ENCODE data around the gene GMEB1. TPM values are rescaled to one million over a fixed set of nuclear protein-coding genes. Genes with fewer than 3 reads are reported as not detected.
"Not testable (repeated sequence)": the region's sequence is repeated elsewhere in the genome, so short reads cannot be mapped to it uniquely, and the experiment has no call there.

The GMEB1 gene, protein sequence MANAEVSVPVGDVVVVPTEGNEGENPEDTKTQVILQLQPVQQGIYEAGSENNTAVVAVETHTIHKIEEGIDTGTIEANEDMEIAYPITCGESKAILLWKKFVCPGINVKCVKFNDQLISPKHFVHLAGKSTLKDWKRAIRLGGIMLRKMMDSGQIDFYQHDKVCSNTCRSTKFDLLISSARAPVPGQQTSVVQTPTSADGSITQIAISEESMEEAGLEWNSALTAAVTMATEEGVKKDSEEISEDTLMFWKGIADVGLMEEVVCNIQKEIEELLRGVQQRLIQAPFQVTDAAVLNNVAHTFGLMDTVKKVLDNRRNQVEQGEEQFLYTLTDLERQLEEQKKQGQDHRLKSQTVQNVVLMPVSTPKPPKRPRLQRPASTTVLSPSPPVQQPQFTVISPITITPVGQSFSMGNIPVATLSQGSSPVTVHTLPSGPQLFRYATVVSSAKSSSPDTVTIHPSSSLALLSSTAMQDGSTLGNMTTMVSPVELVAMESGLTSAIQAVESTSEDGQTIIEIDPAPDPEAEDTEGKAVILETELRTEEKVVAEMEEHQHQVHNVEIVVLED
- 10 to 100 TPM; 13.4 to 29.2 (median 15.3) TPM for polyA plus RNA-seq

DNA sequence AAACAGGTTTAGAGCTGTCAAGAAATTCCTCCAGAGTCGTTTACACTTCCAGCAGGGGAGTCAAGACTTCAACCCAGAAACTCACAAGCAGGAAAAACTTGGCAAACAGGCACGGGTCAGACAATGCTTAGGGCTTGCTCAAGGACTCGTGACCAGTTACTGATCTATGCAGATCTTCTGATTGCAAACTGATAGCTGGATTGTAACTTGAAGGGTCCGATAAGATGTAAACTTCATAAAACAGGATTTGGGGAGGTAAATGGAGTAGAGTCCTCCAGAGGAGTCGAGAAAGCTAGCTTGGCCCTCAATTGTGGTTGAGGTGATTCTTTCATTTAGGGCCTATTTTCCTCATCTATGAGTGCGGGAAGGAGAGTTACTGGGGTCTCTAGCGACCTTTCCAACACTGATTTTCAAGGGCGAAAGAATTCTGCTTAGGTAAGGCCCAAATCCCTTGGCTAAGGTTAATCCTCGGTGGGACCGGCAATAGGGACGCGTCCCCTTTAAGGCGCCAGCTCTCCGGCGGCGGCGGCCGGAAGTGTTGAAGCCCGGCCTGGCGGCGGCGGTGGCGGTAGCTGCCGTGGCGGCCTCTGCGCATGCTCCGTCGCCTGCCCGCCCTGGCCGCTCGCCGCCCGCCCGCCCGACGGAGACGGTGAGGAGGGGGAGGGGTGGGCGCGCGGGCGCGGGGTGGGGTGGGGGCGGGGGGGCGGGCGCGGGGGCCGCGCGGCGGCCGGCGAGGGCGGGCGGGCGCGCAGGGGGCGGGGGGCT lies at the start of gene GMEB1:
Gene GMEB1, plus strand, starts transcription at position 594 of the 765 bp plus-strand sequence. CDS start 14,829 bp downstream, outside the sequence.
- Mint-ChIP-seq H3K27ac (peak within 1 kb of the TSS; percentile 98 to 99 (median 99)), H3K4me3 (peak within 1 kb of the TSS; percentile 92 to 100 (median 94)), H3K36me3 (no peaks in the 10 kb centered on the region), H3K9me3 (no peaks in the 10 kb centered on the region), H3K4me1 (peaks cover 20 to 22% of the 10 kb centered on the region in 2 donors), H3K27me3 (ENCODE audit: low read depth in 3 of 3) (peaks cover 7 to 16% (median 13%) of the 10 kb centered on the region in 3 donors)
- DNase-seq: peak; percentile 85 to 88 (median 87)

DNA sequence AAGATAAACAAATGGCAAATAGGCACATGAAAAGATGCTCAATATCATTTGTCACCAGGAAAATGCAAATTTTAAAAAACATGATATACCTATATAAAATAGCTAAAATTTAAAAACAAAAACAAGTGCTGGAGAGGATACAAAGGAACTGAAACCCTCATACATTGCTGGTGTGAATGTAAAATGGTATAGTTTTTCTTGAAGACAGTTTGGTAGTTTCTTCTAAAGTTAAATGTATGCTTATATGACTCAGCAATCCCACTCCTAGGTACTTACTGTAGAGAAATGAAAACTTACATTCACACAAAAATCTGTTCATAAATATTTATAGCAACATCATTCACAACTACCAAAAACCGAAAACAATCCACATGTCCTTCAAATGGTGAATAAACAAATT lies 36.9 kb upstream of the GMEB1 start:
- DNase-seq: no peak
- Mint-ChIP-seq H3K4me3 (no peak overlapping the region), H3K4me1 (peaks cover 9 to 18% of the 10 kb centered on the region in 2 donors), H3K27ac (no peak overlapping the region), H3K9me3 (no peaks in the 10 kb centered on the region), H3K27me3 (ENCODE audit: low read depth in 3 of 3) (peaks cover 0 to 2% (median 0%) of the 10 kb centered on the region in 3 donors), H3K36me3 (no peaks in the 10 kb centered on the region)

DNA sequence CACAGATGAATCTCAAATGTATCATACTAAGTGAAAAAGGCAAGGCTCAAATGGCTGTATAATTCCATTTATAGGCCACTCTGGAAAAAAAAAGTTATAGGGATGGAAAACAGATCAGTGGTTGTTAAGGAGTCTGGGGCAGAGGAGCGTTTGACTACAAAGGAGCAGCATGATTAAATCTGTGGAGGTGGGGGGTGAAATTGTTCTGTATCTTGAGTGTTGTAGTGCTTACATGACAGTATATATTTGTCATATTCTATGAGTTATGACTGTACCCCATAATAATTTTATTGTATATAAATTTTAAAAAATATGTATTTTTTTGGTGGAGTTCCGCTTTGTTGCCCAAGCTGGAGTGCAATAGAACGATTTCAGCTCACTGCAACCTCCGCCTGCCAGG lies 36.0 kb upstream of the GMEB1 start:
- Mint-ChIP-seq H3K27me3 (ENCODE audit: low read depth in 3 of 3) (peaks cover 0 to 2% (median 0%) of the 10 kb centered on the region in 3 donors), H3K9me3 (no peaks in the 10 kb centered on the region), H3K4me1 (peaks cover 9 to 18% of the 10 kb centered on the region in 2 donors), H3K27ac (peak overlapping the region in 2 of 6 donors; percentile 27 to 50), H3K4me3 (no peak overlapping the region), H3K36me3 (no peaks in the 10 kb centered on the region)
- DNase-seq: no peak

DNA sequence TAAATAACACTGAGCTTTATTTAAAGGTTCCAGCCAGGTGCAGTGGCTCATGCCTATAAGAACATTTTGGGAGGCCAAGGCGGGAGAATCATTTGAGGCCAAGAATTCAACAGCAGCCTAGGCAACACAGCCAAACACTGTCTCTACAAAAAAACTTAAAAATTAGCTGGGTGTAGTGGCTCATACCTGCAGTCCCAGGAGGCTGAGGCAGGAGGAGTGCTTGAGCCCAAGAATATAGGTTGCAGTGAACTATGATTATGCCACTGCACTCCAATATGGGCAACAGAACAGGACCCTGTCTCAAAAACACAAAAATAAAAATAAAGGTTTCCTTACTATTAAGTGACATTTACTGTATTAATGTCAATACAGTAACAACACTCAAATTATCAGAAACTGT lies 27.8 kb upstream of the GMEB1 start:
- H3K27me3 Mint-ChIP-seq (ENCODE audit: low read depth in 3 of 3): peaks cover 2 to 21% (median 11%) of the 10 kb centered on the region in 3 donors
- H3K4me1 Mint-ChIP-seq: peaks cover 52 to 56% of the 10 kb centered on the region in 2 donors
- H3K9me3 Mint-ChIP-seq: no peaks in the 10 kb centered on the region
- H3K36me3 Mint-ChIP-seq: no peaks in the 10 kb centered on the region
- H3K4me3 Mint-ChIP-seq: peak overlapping the region; percentile 36 to 99 (median 55)
- DNase-seq: no peak
- peak overlapping the region in 1 of 6 donors; percentile 35 for H3K27ac Mint-ChIP-seq

DNA sequence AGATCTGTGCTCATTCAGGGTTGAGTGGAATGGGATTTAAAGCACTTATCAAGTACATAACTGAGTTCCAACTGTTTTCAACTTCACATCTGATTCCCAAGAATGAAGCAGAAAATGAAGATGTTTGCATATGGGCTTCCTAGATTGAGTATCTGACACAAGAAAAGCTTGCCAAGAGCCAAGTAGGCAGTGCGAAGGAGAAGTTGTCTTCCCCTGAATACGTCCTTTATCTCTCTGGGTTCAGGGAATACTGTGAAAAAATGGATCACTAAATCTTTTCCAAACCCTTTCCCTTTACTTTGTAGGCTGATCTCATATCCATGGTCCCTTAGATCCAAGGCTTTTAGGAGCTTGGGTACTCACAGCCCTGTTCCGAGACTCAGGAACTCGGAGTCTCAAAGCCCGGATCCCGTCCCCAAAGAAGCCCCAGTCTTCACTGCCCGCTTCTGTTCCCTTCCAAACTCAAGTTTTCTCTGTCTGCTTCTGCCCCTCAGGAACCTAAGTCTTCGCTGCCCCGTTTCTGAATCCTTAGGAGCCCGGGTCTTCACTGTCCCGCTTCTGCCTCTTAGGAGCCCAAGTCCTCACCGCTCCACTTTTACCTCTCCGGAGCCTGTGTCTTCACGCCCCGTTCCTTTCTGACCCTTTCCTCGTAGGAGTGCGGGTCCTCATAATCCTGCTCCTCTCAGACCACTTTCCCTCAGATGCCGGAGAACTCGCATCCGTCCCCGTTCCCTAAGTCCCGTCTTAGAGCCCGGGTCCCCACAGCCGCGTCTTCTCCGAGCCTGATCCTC lies 26.3 kb upstream of the GMEB1 start:
- H3K4me1 Mint-ChIP-seq: peaks cover 48 to 50% of the 10 kb centered on the region in 2 donors

DNA sequence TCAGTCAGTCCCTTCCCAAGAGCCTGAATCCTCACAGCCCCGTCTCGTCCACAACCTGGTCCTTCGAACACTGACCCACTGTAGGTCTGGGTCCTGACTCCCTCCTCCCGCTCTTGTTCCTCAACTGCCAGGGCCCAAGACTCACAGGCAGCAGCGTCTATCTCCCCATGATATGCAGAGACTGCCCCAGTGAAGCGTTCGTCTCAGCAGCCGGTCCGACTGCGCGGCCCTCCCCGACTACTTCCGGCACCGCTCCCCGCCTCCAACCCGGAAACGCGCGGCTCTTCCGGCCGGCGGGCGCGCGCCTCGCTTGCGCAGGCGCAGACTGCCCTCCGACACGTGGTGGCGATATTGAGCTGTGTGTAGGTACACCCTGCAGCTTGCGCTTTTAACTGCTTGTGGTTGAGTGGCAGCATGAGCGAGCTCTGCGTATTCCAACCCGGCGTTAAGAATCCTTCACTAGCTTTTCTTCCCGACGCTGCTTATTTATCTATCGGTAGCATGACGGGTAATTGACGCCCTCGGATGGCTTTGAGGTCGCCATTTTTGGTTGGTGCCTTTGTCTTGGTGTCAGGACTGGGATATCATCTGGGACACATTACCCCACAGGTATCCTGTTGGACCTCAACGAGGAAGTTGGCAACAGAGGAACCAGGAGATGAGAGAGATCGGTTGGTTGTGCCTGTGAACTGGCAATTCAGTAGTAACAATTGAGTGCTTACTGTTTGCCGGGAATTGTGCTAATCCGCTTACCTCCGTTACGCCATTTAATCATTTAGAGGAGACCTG lies 25.5 kb upstream of the GMEB1 start, which contains the start of gene TAF12:
Gene TAF12, minus strand, starts transcription at position 221 of the 789 bp plus-strand sequence. CDS start 20,986 bp downstream, outside the sequence.
- Mint-ChIP-seq H3K4me3 (peak within 1 kb of the TSS; percentile 97 to 100 (median 98)), H3K27me3 (ENCODE audit: low read depth in 3 of 3) (peaks cover 4 to 23% (median 13%) of the 10 kb centered on the region in 3 donors), H3K36me3 (no peaks in the 10 kb centered on the region), H3K27ac (peak within 1 kb of the TSS; percentile 97 to 100 (median 98)), H3K9me3 (no peaks in the 10 kb centered on the region), H3K4me1 (peaks cover 53 to 57% of the 10 kb centered on the region in 2 donors)
- DNase-seq: peak; percentile 84 to 91 (median 89)

More for the DNA sequence above, 26.3 kb upstream of the GMEB1 start:
- no peaks in the 10 kb centered on the region for H3K9me3 Mint-ChIP-seq
- no peaks in the 10 kb centered on the region for H3K36me3 Mint-ChIP-seq
- H3K27me3 Mint-ChIP-seq (ENCODE audit: low read depth in 3 of 3): peaks cover 2 to 21% (median 11%) of the 10 kb centered on the region in 3 donors
- peak overlapping the region; percentile 97 to 100 (median 98) for H3K4me3 Mint-ChIP-seq
- DNase-seq: no peak
- H3K27ac Mint-ChIP-seq: peak overlapping the region; percentile 97 to 100 (median 98)

DNA sequence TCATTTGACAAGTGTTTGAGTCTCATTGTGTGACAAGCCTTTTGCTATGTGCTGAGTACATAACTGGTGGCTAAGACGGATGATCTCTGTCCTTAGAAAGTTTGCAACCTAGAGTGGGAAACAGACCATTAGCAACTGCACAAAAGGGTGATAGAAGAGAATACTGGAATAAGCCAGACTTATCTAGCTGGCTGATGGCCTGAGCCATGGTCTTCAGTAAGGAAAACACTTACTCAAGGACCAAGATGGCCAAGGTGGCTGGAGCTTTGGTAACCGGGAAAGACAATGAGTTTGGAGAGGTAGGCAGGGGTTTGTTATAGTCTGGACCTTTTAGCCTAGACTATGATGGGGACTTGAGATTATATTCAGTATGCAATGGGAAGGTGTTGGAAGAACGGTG lies 24.1 kb upstream of the GMEB1 start:
- no peak for DNase-seq
- no peaks in the 10 kb centered on the region for H3K9me3 Mint-ChIP-seq
- H3K27me3 Mint-ChIP-seq (ENCODE audit: low read depth in 3 of 3): peaks cover 12 to 33% (median 23%) of the 10 kb centered on the region in 3 donors
- H3K36me3 Mint-ChIP-seq: no peaks in the 10 kb centered on the region
- H3K4me1 Mint-ChIP-seq: peaks cover 65 to 68% of the 10 kb centered on the region in 2 donors
- H3K27ac Mint-ChIP-seq: peak overlapping the region; percentile 97 to 100 (median 98)
- H3K4me3 Mint-ChIP-seq: peak overlapping the region in 4 of 5 donors; percentile 98 to 100 (median 98)

DNA sequence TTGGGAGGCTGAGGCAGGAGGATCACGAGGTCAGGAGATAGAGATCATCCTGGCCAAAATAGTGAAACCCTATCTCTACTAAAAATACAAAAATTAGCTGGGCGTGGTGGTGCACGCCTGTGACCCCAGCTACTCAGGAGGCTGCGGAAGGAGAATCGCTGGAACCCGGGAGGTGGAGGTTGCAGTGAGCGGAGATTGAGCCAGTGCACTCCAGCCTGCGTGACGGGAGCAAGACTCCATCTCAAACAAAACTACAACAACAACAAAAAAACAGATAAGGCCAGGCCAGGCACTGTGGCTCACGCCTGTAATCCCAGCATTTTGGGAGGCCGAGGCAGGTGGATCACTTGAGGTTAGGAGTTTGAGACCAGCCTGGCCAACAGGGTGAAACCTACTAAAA lies 23.2 kb upstream of the GMEB1 start:
- DNase-seq, H3K4me3 Mint-ChIP-seq, H3K9me3 Mint-ChIP-seq, H3K36me3 Mint-ChIP-seq: not testable (repeated sequence)
- Mint-ChIP-seq H3K27ac (peak overlapping the region in 1 of 6 donors; percentile 16), H3K4me1 (peaks cover 58 to 62% of the 10 kb centered on the region in 2 donors), H3K27me3 (ENCODE audit: low read depth in 3 of 3) (peaks cover 12 to 33% (median 23%) of the 10 kb centered on the region in 3 donors)

DNA sequence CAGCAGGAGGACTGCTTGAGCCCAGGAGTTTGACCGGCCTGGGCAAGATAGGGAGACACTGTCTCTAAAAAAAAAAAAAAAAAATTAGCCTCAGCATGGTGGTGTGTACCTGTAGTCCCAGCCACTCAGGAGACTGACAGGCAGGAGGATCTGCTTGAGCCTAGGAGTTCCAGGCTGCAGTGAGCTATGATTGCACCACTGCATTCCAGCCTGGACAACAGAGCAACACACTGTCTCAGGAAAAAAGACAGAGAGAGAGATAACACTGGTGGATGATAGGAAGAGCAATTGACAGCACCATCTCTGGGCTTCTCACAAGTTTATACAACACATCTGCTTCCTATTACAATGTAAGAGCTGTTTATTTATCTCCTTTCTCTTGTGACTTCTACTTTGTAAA lies 22.5 kb upstream of the GMEB1 start:
- Mint-ChIP-seq H3K27ac (peak overlapping the region in 4 of 6 donors; percentile 39 to 71 (median 48)), H3K4me1 (peaks cover 52 to 56% of the 10 kb centered on the region in 2 donors), H3K36me3 (no peaks in the 10 kb centered on the region), H3K9me3 (no peaks in the 10 kb centered on the region), H3K27me3 (ENCODE audit: low read depth in 3 of 3) (peaks cover 12 to 33% (median 23%) of the 10 kb centered on the region in 3 donors), H3K4me3 (peak overlapping the region in 2 of 5 donors; percentile 25 to 53)
- DNase-seq: no peak

DNA sequence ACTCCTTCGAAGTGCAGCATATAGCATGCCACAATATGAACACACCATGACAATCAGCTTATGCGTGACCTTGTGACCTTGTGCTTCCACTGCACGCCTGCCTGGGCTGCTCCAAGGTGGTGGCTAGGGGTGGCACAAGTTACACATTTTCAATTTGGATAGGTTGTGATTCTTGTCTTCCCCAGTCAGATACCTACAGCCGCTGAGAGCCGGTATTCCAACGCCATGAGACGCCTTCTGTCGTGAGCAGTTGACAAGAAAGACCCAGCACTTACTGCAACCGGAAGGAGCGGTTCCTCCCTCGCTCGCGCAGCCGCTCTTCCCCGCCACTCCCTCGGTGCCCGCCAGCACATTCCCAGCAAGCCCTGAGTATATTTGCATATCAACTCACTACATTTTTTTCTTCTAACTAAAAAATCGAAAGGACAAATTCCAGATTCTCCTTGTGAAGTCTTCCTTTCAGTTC lies 20.5 kb upstream of the GMEB1 start:
- H3K4me1 Mint-ChIP-seq: peaks cover 35 to 40% of the 10 kb centered on the region in 2 donors
- H3K27me3 Mint-ChIP-seq (ENCODE audit: low read depth in 3 of 3): peaks cover 11 to 22% (median 19%) of the 10 kb centered on the region in 3 donors
- DNase-seq: peak; percentile 92 to 96 (median 95)
- no peaks in the 10 kb centered on the region for H3K36me3 Mint-ChIP-seq
- H3K4me3 Mint-ChIP-seq: peak overlapping the region; percentile 83 to 89 (median 85)
- H3K9me3 Mint-ChIP-seq: no peaks in the 10 kb centered on the region
- peak overlapping the region; percentile 95 to 100 (median 98) for H3K27ac Mint-ChIP-seq

DNA sequence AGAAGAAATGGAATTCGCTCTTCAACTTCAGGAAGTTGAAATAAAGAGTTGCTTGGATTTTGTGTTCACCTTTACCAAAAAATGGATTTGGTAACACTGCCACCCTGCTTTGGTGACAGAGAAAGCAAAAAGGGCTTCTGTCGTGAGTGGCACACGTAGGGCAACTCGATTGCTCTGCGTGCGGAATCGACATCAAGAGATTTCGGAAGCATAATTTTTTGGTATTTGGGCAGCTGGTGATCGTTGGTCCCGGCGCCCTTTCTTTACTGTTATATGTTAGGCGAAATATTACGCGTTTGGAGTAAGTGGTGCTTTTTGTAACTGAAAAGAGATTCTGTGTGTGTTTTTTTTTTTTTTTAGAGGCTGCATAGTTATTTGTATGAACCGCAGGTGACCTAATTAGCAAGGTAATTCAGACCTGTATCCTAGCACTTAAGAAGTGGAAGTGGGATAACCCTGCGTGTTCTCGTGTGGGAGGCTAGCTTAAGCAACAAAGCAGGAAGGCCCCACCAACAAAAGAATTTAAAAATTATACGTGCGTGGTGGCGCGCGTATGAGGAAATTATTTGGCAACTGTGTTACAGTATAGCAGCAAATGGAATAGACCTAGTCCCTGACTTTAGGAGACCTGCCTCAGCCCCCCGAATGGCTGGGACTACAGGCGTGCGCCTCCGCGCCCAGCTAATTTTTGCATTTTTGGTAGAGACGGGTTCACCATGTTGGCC lies 19.9 kb upstream of the GMEB1 start, which contains the start of gene RNU11:
Gene RNU11, plus strand, starts transcription at position 127 of the 725 bp plus-strand sequence.
- peak; percentile 91 to 96 (median 95) for DNase-seq
- peaks cover 10 to 18% (median 13%) of the 10 kb centered on the region in 3 donors for H3K27me3 Mint-ChIP-seq (ENCODE audit: low read depth in 3 of 3)
- no peaks in the 10 kb centered on the region for H3K9me3 Mint-ChIP-seq

More for the DNA sequence above, 19.9 kb upstream of the GMEB1 start, which contains the start of gene RNU11:
- Mint-ChIP-seq H3K4me3 (peak within 1 kb of the TSS; percentile 83 to 89 (median 85)), H3K36me3 (no peaks in the 10 kb centered on the region), H3K27ac (peak within 1 kb of the TSS; percentile 95 to 100 (median 98)), H3K4me1 (peaks cover 29 to 34% of the 10 kb centered on the region in 2 donors)

All from immature natural killer cell (primary cell).